ENCODE measurements around the gene LRRFIP1. TPM values are rescaled to one million over a fixed set of nuclear protein-coding genes. Genes with fewer than 3 reads are reported as not detected.
"Not testable (repeated sequence)": the region's sequence is repeated elsewhere in the genome, so short reads cannot be mapped to it uniquely, and the experiment has no call there.

LRRFIP1 gene
- total RNA-seq, 1 experiment from 2014 or later, result 61.5 TPM

- H3K9me3 ChIP-seq (replicated peaks), result no peaks in the 10 kb centered on the region
- no peak overlapping the region for H3K27ac ChIP-seq
- DNase-seq, result no peak
- H3K4me3 ChIP-seq, result no peak overlapping the region
- H3K27me3 ChIP-seq, result no peaks in the 10 kb centered on the region
- peaks cover 48% of the 10 kb centered on the region for H3K36me3 ChIP-seq
- no peaks in the 10 kb centered on the region for H3K4me1 ChIP-seq
These were observed 131.8 kb downstream of the LRRFIP1 start for GRCh38 chr2:237759176-237759575.

- Histone ChIP-seq H3K36me3 (peaks cover 35% of the 10 kb centered on the region), H3K9me3 (replicated peaks) (no peaks in the 10 kb centered on the region), H3K27ac (no peak overlapping the region), H3K4me1 (no peaks in the 10 kb centered on the region), H3K27me3 (no peaks in the 10 kb centered on the region), H3K4me3 (no peak overlapping the region)
- no peak for DNase-seq
These were observed 133.4 kb downstream of the LRRFIP1 start for GRCh38 chr2:237760506-237761502.

GRCh38 chr2:237762291-237763182 lies 135.2 kb downstream of the LRRFIP1 start:
- peaks cover 26% of the 10 kb centered on the region for H3K36me3 ChIP-seq
- not testable (repeated sequence) for H3K9me3 ChIP-seq (replicated peaks); DNase-seq

GRCh38 chr2:237763812-237764211 lies 136.4 kb downstream of the LRRFIP1 start:
- DNase-seq, result no peak
- Histone ChIP-seq H3K36me3 (peaks cover 25% of the 10 kb centered on the region), H3K27me3 (no peaks in the 10 kb centered on the region), H3K9me3 (replicated peaks) (no peaks in the 10 kb centered on the region), H3K4me3 (no peak overlapping the region), H3K4me1 (no peaks in the 10 kb centered on the region), H3K27ac (no peak overlapping the region)

More at GRCh38 chr2:237762291-237763182, 135.2 kb downstream of the LRRFIP1 start:
- not testable (repeated sequence) for H3K27ac ChIP-seq, H3K4me1 ChIP-seq, H3K4me3 ChIP-seq, H3K27me3 ChIP-seq

GRCh38 chr2:237765122-237765521 lies 137.7 kb downstream of the LRRFIP1 start:
- not testable (repeated sequence) for H3K27me3 ChIP-seq; H3K27ac ChIP-seq; H3K9me3 ChIP-seq (replicated peaks); H3K4me1 ChIP-seq; H3K4me3 ChIP-seq; DNase-seq
- H3K36me3 ChIP-seq, result peaks cover 24% of the 10 kb centered on the region

GRCh38 chr2:237765875-237766274 lies 138.5 kb downstream of the LRRFIP1 start:
- H3K4me3 ChIP-seq, result no peak overlapping the region
- no peak overlapping the region for H3K27ac ChIP-seq
- DNase-seq, result no peak
- no peaks in the 10 kb centered on the region for H3K9me3 ChIP-seq (replicated peaks)
- no peaks in the 10 kb centered on the region for H3K4me1 ChIP-seq
- no peaks in the 10 kb centered on the region for H3K27me3 ChIP-seq
- peaks cover 23% of the 10 kb centered on the region for H3K36me3 ChIP-seq

GRCh38 chr2:237766340-237766739 lies 139.0 kb downstream of the LRRFIP1 start:
- Histone ChIP-seq H3K4me3 (no peak overlapping the region), H3K27me3 (no peaks in the 10 kb centered on the region), H3K27ac (no peak overlapping the region), H3K9me3 (replicated peaks) (no peaks in the 10 kb centered on the region), H3K4me1 (no peaks in the 10 kb centered on the region), H3K36me3 (peaks cover 23% of the 10 kb centered on the region)
- no peak for DNase-seq

- H3K27me3 ChIP-seq, result no peaks in the 10 kb centered on the region
- no peak overlapping the region for H3K4me3 ChIP-seq
- no peaks in the 10 kb centered on the region for H3K9me3 ChIP-seq (replicated peaks)
- no peak overlapping the region for H3K27ac ChIP-seq
- H3K4me1 ChIP-seq, result no peaks in the 10 kb centered on the region
- peaks cover 16% of the 10 kb centered on the region for H3K36me3 ChIP-seq
- DNase-seq, result no peak
These were observed 145.1 kb downstream of the LRRFIP1 start for GRCh38 chr2:237772513-237772912.

- Histone ChIP-seq H3K4me3 (no peak overlapping the region), H3K27ac (no peak overlapping the region), H3K36me3 (peaks cover 20% of the 10 kb centered on the region), H3K4me1 (no peaks in the 10 kb centered on the region), H3K27me3 (no peaks in the 10 kb centered on the region), H3K9me3 (replicated peaks) (no peaks in the 10 kb centered on the region)
- no peak for DNase-seq
These were observed 146.4 kb downstream of the LRRFIP1 start for GRCh38 chr2:237773826-237774225.

- no peaks in the 10 kb centered on the region for H3K4me1 ChIP-seq
- H3K9me3 ChIP-seq (replicated peaks), result no peaks in the 10 kb centered on the region
- H3K36me3 ChIP-seq, result peaks cover 28% of the 10 kb centered on the region
- H3K27ac ChIP-seq, result no peak overlapping the region
- no peak overlapping the region for H3K4me3 ChIP-seq
- peak; percentile 62 to 81 for DNase-seq
- no peaks in the 10 kb centered on the region for H3K27me3 ChIP-seq
These were observed 147.6 kb downstream of the LRRFIP1 start for GRCh38 chr2:237774811-237775553.

- Histone ChIP-seq H3K4me1 (no peaks in the 10 kb centered on the region), H3K27ac (no peak overlapping the region), H3K9me3 (replicated peaks) (no peaks in the 10 kb centered on the region), H3K36me3 (peaks cover 46% of the 10 kb centered on the region), H3K27me3 (no peaks in the 10 kb centered on the region), H3K4me3 (no peak overlapping the region)
- DNase-seq, result no peak
These were observed 152.1 kb downstream of the LRRFIP1 start for GRCh38 chr2:237779521-237779920.

- no peak overlapping the region for H3K27ac ChIP-seq
- no peaks in the 10 kb centered on the region for H3K27me3 ChIP-seq
- H3K4me1 ChIP-seq, result no peaks in the 10 kb centered on the region
- peaks cover 39% of the 10 kb centered on the region for H3K36me3 ChIP-seq
- DNase-seq, result peak in 1 of 2 experiments; percentile 14
- H3K9me3 ChIP-seq (replicated peaks), result peaks cover 3% of the 10 kb centered on the region; the same call in 1 of the 2 replicates
- H3K4me3 ChIP-seq, result no peak overlapping the region
These were observed 154.8 kb downstream of the LRRFIP1 start for GRCh38 chr2:237782181-237782580.

GRCh38 chr2:237783678-237784077 lies 156.3 kb downstream of the LRRFIP1 start:
- not testable (repeated sequence) for H3K27ac ChIP-seq; H3K27me3 ChIP-seq; H3K9me3 ChIP-seq (replicated peaks); H3K4me3 ChIP-seq; DNase-seq; H3K4me1 ChIP-seq
- H3K36me3 ChIP-seq, result peaks cover 34% of the 10 kb centered on the region

GRCh38 chr2:237786936-237787335 lies 159.5 kb downstream of the LRRFIP1 start:
- Histone ChIP-seq H3K27ac (no peak overlapping the region), H3K36me3 (peaks cover 7% of the 10 kb centered on the region; the same call in 1 of the 2 replicates), H3K9me3 (replicated peaks) (peaks cover 8% of the 10 kb centered on the region; the same call in 1 of the 2 replicates), H3K4me1 (no peaks in the 10 kb centered on the region), H3K4me3 (no peak overlapping the region), H3K27me3 (no peaks in the 10 kb centered on the region)
- peak in 1 of 2 experiments; percentile 13 for DNase-seq

All from SJCRH30 (cell line).